ENCODE results near the gene SEMA3E. TPM values are rescaled to one million over a fixed set of nuclear protein-coding genes. Genes with fewer than 3 reads are reported as not detected.
"Not testable (repeated sequence)": the region's sequence is repeated elsewhere in the genome, so short reads cannot be mapped to it uniquely, and the experiment has no call there.

Gene SEMA3E
- total and polyA plus RNA-seq, 5 donors from 2014 or later: not detected

DNA sequence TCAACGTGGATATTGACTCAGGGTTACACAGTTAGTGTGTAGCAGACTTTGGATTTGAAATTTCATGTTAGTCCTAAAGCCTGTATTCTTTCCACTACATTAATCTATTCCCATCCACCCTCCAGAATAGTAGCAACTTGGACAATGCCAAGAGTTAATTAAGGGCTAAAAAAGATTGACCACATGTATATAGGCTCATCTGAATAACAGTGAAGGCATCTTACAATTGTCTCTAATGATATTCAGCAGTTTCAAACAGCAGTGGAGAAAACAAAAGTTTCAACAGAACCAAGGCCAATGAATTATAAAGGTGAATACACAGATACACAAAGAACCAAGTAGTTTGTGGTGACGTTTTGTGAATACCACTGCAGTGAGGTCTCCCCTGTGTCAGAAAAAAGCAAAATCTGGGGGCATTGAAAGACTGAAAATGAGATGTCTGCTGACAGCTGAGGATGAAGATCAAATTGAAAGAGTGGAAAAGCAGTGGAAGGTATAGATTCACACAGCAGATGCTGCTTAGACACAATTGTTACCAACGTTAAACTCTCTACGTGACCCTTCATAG lies 202.8 kb downstream of the SEMA3E start:
- H3K27ac ChIP-seq (ENCODE audit: insufficient read depth, low read length, poor library complexity, severe bottlenecking): no peak overlapping the region
- H3K27me3 Mint-ChIP-seq: no peaks in the 10 kb centered on the region
- H3K4me3 ChIP-seq (ENCODE audit: low read depth, low read length): no peak overlapping the region
- no peaks in the 10 kb centered on the region for H3K36me3 ChIP-seq (ENCODE audit: control insufficient read depth, insufficient read depth, low read length)
- ATAC-seq (ENCODE audit: low read depth in 2 of 2): no peak
- H3K4me1 Mint-ChIP-seq: no peaks in the 10 kb centered on the region
- H3K27me3 ChIP-seq (ENCODE audit: control insufficient read depth, insufficient read depth, low read length): no peaks in the 10 kb centered on the region
- H3K4me1 ChIP-seq (ENCODE audit: control insufficient read depth, insufficient read depth, low read length, poor library complexity, severe bottlenecking): no peaks in the 10 kb centered on the region
- DNase-seq: no peak
- H3K9me3 ChIP-seq (ENCODE audit: control insufficient read depth in 2 of 2, low read length in 2 of 2): peaks cover 0 to 2% of the 10 kb centered on the region in 2 experiments
- peaks cover 3 to 33% (median 10%) of the 10 kb centered on the region in 7 donors for H3K9me3 Mint-ChIP-seq
- H3K27ac Mint-ChIP-seq: no peak overlapping the region
- no peaks in the 10 kb centered on the region for H3K36me3 Mint-ChIP-seq
- no peak overlapping the region for H3K4me3 Mint-ChIP-seq

DNA sequence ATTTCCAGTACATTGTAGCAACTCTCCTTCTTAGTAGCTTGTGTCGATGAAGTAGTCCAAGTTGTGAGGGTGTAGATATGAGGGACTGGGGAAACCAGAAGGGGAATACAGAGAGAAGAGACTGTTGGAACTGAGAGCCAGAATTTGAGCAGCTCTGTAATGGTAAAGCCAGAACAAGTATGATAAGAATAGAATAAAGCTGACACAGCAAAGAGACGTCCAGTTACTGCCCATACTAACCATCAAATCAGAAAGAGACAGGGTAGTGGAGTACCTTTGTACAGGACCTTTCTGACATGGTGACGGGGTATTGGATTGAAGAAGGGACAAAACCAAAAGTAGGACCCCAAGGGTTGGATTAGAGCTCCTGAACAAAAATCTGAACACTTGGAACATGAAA lies 206.0 kb downstream of the SEMA3E start:
- Mint-ChIP-seq H3K27ac (no peak overlapping the region), H3K27me3 (no peaks in the 10 kb centered on the region), H3K9me3 (peaks cover 6 to 24% (median 7%) of the 10 kb centered on the region in 7 donors)

DNA sequence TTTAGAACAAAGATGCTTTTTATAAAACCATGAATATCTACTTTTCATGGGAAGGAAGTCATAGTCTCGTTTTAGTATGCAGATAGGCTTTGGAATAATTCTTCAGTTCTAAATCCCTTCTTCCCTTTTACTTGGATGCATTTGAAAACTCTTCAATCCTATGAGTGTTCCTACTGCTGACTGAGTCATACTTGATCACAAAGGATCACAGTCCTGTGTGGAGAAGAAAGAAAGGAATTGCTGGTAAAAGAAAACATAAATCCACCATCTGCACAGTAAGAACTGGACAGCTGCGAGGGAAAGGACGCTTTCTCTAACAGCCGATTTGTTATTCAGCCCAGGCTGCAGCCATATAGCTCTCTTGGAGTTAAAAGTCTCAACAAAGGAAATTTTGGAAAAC lies 209.9 kb downstream of the SEMA3E start:
- Histone ChIP-seq H3K9me3 (ENCODE audit: control insufficient read depth in 2 of 2, low read length in 2 of 2) (no peaks in the 10 kb centered on the region), H3K36me3 (ENCODE audit: control insufficient read depth, insufficient read depth, low read length) (no peaks in the 10 kb centered on the region), H3K4me1 (ENCODE audit: control insufficient read depth, insufficient read depth, low read length, poor library complexity, severe bottlenecking) (no peaks in the 10 kb centered on the region), H3K27me3 (ENCODE audit: control insufficient read depth, insufficient read depth, low read length) (no peaks in the 10 kb centered on the region), H3K27ac (ENCODE audit: insufficient read depth, low read length, poor library complexity, severe bottlenecking) (no peak overlapping the region), H3K4me3 (ENCODE audit: low read depth, low read length) (no peak overlapping the region)
- ATAC-seq (ENCODE audit: low read depth in 2 of 2) (no peak), DNase-seq (no peak)
- Mint-ChIP-seq H3K9me3 (peaks cover 1 to 14% (median 3%) of the 10 kb centered on the region in 7 donors), H3K27ac (no peak overlapping the region), H3K36me3 (no peaks in the 10 kb centered on the region), H3K4me1 (no peaks in the 10 kb centered on the region), H3K4me3 (no peak overlapping the region), H3K27me3 (no peaks in the 10 kb centered on the region)

More for the DNA sequence above, 206.0 kb downstream of the SEMA3E start:
- no peaks in the 10 kb centered on the region for H3K27me3 ChIP-seq (ENCODE audit: control insufficient read depth, insufficient read depth, low read length)
- no peaks in the 10 kb centered on the region for H3K4me1 ChIP-seq (ENCODE audit: control insufficient read depth, insufficient read depth, low read length, poor library complexity, severe bottlenecking)
- H3K36me3 ChIP-seq (ENCODE audit: control insufficient read depth, insufficient read depth, low read length): no peaks in the 10 kb centered on the region
- no peak for ATAC-seq (ENCODE audit: low read depth in 2 of 2)
- no peaks in the 10 kb centered on the region for H3K36me3 Mint-ChIP-seq
- no peak overlapping the region for H3K4me3 Mint-ChIP-seq
- no peaks in the 10 kb centered on the region for H3K4me1 Mint-ChIP-seq
- no peak overlapping the region for H3K4me3 ChIP-seq (ENCODE audit: low read depth, low read length)
- H3K9me3 ChIP-seq (ENCODE audit: control insufficient read depth in 2 of 2, low read length in 2 of 2): peaks cover 0 to 2% of the 10 kb centered on the region in 2 experiments
- no peak overlapping the region for H3K27ac ChIP-seq (ENCODE audit: insufficient read depth, low read length, poor library complexity, severe bottlenecking)
- no peak for DNase-seq

DNA sequence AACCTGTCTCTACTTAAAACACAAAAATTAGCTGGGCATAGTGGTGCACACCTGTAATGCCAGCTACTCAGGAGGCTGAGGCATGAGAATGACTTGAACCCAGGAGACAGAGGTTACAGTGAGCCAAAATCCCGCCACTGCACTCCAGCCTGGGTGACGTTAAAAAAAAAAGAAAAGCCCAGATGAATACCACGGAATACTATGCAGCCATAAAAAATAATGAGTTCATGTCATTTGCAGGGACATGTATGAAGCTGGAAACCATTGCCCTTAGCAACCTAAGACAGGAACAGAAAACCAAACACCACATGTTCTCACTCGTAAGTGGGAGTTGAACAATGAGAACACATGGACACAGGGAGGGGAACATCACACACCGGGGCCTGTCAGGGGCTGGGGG lies 218.7 kb downstream of the SEMA3E start:
- ATAC-seq (ENCODE audit: low read depth in 2 of 2); H3K27ac ChIP-seq (ENCODE audit: insufficient read depth, low read length, poor library complexity, severe bottlenecking); H3K4me3 ChIP-seq (ENCODE audit: low read depth, low read length); H3K36me3 Mint-ChIP-seq; H3K4me3 Mint-ChIP-seq; H3K9me3 ChIP-seq (ENCODE audit: control insufficient read depth in 2 of 2, low read length in 2 of 2); H3K9me3 Mint-ChIP-seq; H3K27me3 Mint-ChIP-seq; H3K36me3 ChIP-seq (ENCODE audit: control insufficient read depth, insufficient read depth, low read length); H3K4me1 Mint-ChIP-seq; DNase-seq; H3K27ac Mint-ChIP-seq; H3K4me1 ChIP-seq (ENCODE audit: control insufficient read depth, insufficient read depth, low read length, poor library complexity, severe bottlenecking); H3K27me3 ChIP-seq (ENCODE audit: control insufficient read depth, insufficient read depth, low read length): not testable (repeated sequence)

DNA sequence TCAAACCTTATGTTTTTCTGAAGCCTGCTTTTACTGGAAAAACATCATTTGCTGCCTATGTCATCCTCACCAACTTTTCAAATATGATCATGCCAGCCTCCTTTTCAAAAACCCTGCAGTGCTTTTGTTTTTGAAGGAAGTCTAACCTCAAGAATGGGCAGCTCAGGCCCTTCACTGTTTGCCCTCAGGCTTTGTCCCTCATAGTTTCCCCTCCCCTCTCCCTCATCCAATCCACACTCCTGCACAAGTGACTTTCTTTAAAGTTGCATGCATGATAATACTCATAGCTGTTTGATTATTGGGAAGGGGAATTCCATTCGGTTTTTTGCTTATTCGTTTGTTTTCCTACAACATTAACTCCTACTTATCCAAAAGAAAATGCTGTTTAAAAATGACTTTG lies 219.4 kb downstream of the SEMA3E start:
- no peak for DNase-seq

GRCh38 chr7:83427884-83428283 lies 221.1 kb downstream of the SEMA3E start:
- Histone ChIP-seq H3K36me3 (ENCODE audit: control insufficient read depth, insufficient read depth, low read length) (no peaks in the 10 kb centered on the region), H3K27me3 (ENCODE audit: control insufficient read depth, insufficient read depth, low read length) (no peaks in the 10 kb centered on the region), H3K9me3 (ENCODE audit: control insufficient read depth in 2 of 2, low read length in 2 of 2) (peaks cover 0 to 4% of the 10 kb centered on the region in 2 experiments), H3K27ac (ENCODE audit: insufficient read depth, low read length, poor library complexity, severe bottlenecking) (no peak overlapping the region), H3K4me1 (ENCODE audit: control insufficient read depth, insufficient read depth, low read length, poor library complexity, severe bottlenecking) (no peaks in the 10 kb centered on the region), H3K4me3 (ENCODE audit: low read depth, low read length) (no peak overlapping the region)
- H3K9me3 Mint-ChIP-seq: peaks cover 0 to 12% (median 6%) of the 10 kb centered on the region in 7 donors
- H3K4me3 Mint-ChIP-seq: no peak overlapping the region
- no peaks in the 10 kb centered on the region for H3K36me3 Mint-ChIP-seq
- no peaks in the 10 kb centered on the region for H3K27me3 Mint-ChIP-seq
- no peak overlapping the region for H3K27ac Mint-ChIP-seq
- no peak for DNase-seq
- H3K4me1 Mint-ChIP-seq: no peaks in the 10 kb centered on the region
- no peak for ATAC-seq (ENCODE audit: low read depth in 2 of 2)

More for the DNA sequence above, 219.4 kb downstream of the SEMA3E start:
- Histone ChIP-seq H3K4me3 (ENCODE audit: low read depth, low read length) (no peak overlapping the region), H3K27me3 (ENCODE audit: control insufficient read depth, insufficient read depth, low read length) (no peaks in the 10 kb centered on the region), H3K36me3 (ENCODE audit: control insufficient read depth, insufficient read depth, low read length) (no peaks in the 10 kb centered on the region), H3K27ac (ENCODE audit: insufficient read depth, low read length, poor library complexity, severe bottlenecking) (no peak overlapping the region), H3K9me3 (ENCODE audit: control insufficient read depth in 2 of 2, low read length in 2 of 2) (peaks cover 0 to 4% of the 10 kb centered on the region in 2 experiments), H3K4me1 (ENCODE audit: control insufficient read depth, insufficient read depth, low read length, poor library complexity, severe bottlenecking) (no peaks in the 10 kb centered on the region)
- no peak for ATAC-seq (ENCODE audit: low read depth in 2 of 2)
- peaks cover 0 to 7% (median 5%) of the 10 kb centered on the region in 7 donors for H3K9me3 Mint-ChIP-seq
- H3K4me1 Mint-ChIP-seq: no peaks in the 10 kb centered on the region
- no peaks in the 10 kb centered on the region for H3K27me3 Mint-ChIP-seq
- no peaks in the 10 kb centered on the region for H3K36me3 Mint-ChIP-seq
- no peak overlapping the region for H3K27ac Mint-ChIP-seq
- H3K4me3 Mint-ChIP-seq: no peak overlapping the region

- H3K4me3 ChIP-seq (ENCODE audit: low read depth, low read length): no peak overlapping the region
- peaks cover 0 to 14% (median 6%) of the 10 kb centered on the region in 7 donors for H3K9me3 Mint-ChIP-seq
- H3K27ac ChIP-seq (ENCODE audit: insufficient read depth, low read length, poor library complexity, severe bottlenecking): no peak overlapping the region
- H3K4me1 Mint-ChIP-seq: no peaks in the 10 kb centered on the region
- ATAC-seq (ENCODE audit: low read depth in 2 of 2) (no peak), DNase-seq (no peak)
- no peaks in the 10 kb centered on the region for H3K27me3 ChIP-seq (ENCODE audit: control insufficient read depth, insufficient read depth, low read length)
- no peak overlapping the region for H3K27ac Mint-ChIP-seq
- H3K36me3 Mint-ChIP-seq: no peaks in the 10 kb centered on the region
- no peaks in the 10 kb centered on the region for H3K4me1 ChIP-seq (ENCODE audit: control insufficient read depth, insufficient read depth, low read length, poor library complexity, severe bottlenecking)
- no peaks in the 10 kb centered on the region for H3K27me3 Mint-ChIP-seq
- no peak overlapping the region for H3K4me3 Mint-ChIP-seq
- peaks cover 0 to 4% of the 10 kb centered on the region in 2 experiments for H3K9me3 ChIP-seq (ENCODE audit: control insufficient read depth in 2 of 2, low read length in 2 of 2)
- no peaks in the 10 kb centered on the region for H3K36me3 ChIP-seq (ENCODE audit: control insufficient read depth, insufficient read depth, low read length)
Measured at GRCh38 chr7:83426325-83426724, 222.6 kb downstream of the SEMA3E start.

DNA sequence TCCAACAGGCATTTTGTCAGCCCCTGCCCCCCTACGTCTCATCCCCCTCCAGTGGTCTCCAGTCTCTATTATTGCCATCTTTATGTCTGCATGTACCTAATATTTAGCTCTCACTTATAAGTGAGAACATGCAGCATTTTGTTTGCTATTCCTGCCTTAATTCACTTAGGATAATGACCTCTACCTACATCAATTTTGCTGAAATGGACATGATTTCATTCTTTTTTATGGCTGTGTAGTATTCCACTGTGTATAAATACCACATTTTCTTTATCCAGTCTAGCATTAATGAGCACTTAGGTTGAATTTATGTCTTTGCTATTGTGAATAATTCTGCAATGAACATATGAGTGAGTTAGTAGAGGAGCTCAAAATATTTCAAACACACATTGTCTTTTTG lies 229.9 kb downstream of the SEMA3E start:
- Mint-ChIP-seq H3K9me3 (peaks cover 0 to 22% (median 5%) of the 10 kb centered on the region in 7 donors), H3K4me1 (no peaks in the 10 kb centered on the region), H3K27me3 (no peaks in the 10 kb centered on the region), H3K27ac (peak overlapping the region in 1 of 3 donors; percentile 25), H3K4me3 (no peak overlapping the region), H3K36me3 (no peaks in the 10 kb centered on the region)
- no peak overlapping the region for H3K4me3 ChIP-seq (ENCODE audit: low read depth, low read length)
- H3K36me3 ChIP-seq (ENCODE audit: control insufficient read depth, insufficient read depth, low read length): no peaks in the 10 kb centered on the region
- no peaks in the 10 kb centered on the region for H3K9me3 ChIP-seq (ENCODE audit: control insufficient read depth in 2 of 2, low read length in 2 of 2)
- ATAC-seq (ENCODE audit: low read depth in 2 of 2) (no peak), DNase-seq (no peak)
- H3K4me1 ChIP-seq (ENCODE audit: control insufficient read depth, insufficient read depth, low read length, poor library complexity, severe bottlenecking): no peaks in the 10 kb centered on the region
- H3K27ac ChIP-seq (ENCODE audit: insufficient read depth, low read length, poor library complexity, severe bottlenecking): no peak overlapping the region
- H3K27me3 ChIP-seq (ENCODE audit: control insufficient read depth, insufficient read depth, low read length): no peaks in the 10 kb centered on the region
